Right renal cortex interstitium (tissue), 3 donors: Measurements from ENCODE around the gene ASXL2. TPM values are rescaled to one million over a fixed set of nuclear protein-coding genes. Genes with fewer than 3 reads are reported as not detected.
"Not testable (repeated sequence)": the region's sequence is repeated elsewhere in the genome, so short reads cannot be mapped to it uniquely, and the experiment has no call there.

Source experiments
- DNase-seq, 3 donors: peaks; one replicate each; pipeline ENCODE4 v3.0.0-alpha.2; 2013; ENCODE audit warnings: low read depth in 3 of 3, low spot score in 2 of 3
- polyA plus RNA-seq, 3 donors: library from polyadenylated mRNA; unstranded; fragments of 120-200 nt; gene quantifications; one replicate each; pipeline ENCODE4 v1.2.1, GENCODE V29; 2013; ENCODE audit not compliant: insufficient read length in 3 of 3

Gene ASXL2
- polyA plus RNA-seq, 3 donors = 20.5 to 25.2 (median 23.5) TPM

DNA sequence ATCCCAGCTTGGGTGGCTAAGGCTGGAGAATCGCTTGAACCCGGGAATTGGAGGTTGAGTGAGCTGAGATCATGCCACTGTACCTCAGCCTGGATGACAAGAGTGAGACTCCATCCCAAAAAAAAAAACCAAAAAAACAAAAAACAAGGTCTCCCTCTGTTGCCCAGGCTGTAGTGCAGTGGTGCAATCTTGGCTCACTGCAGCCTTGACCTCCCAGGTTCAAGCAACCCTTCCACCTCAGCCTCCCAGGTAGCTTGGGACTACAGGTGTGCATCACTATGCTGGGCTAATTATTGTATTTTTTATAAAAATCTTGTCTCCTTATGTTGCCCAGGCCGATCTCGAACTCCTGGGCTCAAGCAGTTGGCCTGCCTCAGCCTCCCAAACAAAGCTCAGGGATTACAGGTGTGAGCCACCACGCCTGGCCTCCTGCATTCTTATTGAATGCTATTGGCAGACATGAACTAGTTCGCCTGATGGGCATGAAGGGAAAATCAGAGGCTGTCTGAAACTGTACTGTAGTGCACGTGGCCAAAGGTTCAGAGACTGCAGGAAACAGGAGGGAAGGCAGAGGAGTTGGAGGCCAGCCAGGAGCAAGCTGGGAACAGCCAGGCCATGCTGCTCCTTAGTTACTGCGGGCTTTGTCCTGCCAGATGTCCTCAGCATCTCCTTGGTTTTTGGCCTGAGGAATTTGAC lies 16.0 kb upstream of the ASXL2 start:
- DNase-seq = no peak

DNA sequence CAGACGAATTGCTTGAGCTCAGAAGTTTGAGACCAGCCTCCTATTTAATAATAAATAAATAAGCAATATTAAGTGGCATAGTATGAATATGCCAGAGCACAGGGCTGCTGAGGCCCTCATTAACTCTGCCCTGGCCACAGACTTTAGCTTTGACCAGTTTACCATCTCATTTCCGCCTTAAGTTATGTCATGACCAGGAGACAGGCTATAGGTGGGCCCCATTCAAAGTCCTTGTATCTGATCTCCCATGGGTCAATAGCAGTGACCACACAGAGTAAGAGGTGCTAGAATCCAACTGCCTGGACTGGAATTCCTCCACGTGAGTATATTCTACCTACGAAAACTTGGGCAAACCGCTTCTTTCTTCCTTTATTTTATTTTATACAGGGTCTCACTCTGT lies 13.4 kb upstream of the ASXL2 start:
- DNase-seq = no peak

- DNase-seq = no peak
Observed at GRCh38 chr2:25887624-25888242, 9.4 kb upstream of the ASXL2 start.

GRCh38 chr2:25885933-25886332 lies 7.6 kb upstream of the ASXL2 start:
- no peak for DNase-seq

- no peak for DNase-seq
Observed at GRCh38 chr2:25881764-25882163, 3.5 kb upstream of the ASXL2 start.

DNA sequence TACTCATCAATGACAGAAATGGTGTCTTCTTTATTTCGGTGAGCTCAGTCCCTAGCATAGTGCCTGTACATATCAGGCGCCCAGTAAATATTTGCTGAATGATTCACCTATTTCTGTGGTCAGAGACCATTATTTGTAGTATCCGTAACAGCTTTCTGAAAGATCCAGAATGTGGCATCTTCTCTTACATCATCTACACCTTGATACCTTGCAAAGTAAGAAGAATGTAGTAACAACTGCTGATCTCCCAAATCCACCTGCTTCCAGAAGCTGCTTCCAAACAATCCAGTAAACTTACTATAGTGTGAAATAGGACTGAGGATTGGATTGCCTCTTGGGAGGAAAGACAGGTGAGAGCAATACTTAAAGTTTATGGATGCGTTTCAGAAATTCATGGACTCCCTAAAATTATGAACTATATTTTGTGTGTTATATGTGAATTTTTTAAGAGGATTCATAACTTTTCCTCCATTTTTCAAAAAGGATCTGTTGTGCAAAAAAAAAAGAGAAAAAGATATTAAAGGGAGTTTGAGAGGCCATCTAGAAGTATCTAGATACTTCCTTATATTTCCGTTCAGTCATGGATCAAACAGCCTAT lies 945 bp upstream of the ASXL2 start:
- no peak for DNase-seq

DNA sequence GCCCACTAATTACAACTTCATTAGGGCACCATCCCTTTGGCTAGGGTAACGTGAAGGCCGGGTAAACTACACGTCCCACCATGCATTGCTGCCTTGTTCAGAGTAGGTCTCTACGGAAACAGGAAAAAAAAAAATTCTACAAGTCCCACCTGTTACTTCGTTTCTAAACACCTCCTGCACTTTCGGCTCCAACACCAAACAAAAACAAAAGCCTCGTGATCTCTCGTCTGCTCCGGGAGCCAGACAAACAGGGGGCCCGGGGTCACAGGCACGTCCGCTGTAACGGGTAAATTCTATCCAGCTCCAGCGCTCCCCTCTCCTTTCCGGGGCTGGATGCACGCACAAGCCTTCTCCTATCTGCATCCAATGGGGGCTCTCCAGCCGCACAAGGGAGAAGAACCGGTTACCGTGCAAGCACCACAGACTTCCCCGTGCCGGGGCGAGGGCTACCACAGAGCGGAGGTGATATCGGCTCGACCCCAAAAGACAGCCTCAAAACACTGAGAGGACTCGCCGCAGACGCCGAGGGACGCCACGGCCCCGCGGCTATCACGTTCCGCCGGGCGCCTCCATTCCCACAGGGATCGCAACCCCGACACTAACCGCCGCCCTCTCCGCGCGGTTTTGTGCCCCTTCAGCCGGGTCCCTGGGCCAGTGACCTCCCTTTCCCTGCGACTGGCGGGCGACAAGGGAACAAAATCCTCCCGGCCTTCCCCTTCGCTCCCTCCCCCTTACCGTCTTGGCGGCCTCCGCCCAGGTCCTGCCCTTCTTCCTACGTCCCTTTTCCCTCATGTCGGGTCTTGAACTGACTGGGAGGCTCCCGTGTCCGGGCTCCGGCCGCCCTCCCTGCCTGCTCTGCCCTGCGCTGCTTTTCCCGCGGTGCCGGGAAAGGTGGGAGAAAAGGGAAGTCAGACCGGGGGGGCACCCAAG lies 591 bp downstream of the ASXL2 start:
- DNase-seq = peak in 2 of 3 donors; percentile 31 to 54

DNA sequence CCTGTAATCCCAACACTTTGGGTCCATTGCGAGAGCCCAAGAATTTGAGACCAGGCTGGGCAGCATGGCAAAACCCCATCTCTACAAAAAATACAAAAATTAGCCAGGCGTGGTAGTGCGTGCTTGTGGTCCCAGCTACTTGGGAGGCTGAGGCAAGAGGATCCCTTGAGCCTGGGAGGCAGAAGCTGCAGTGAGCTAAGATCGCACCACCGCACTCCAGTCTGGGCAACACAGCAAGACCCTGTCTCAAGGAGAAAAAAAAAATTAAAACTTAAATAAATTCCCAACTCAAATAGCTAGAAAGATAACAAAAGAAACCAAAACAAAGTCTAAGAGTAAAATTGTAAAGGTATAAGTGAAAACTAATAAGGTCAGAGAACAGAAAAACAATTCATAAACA lies 6.2 kb downstream of the ASXL2 start:
- DNase-seq = no peak

DNA sequence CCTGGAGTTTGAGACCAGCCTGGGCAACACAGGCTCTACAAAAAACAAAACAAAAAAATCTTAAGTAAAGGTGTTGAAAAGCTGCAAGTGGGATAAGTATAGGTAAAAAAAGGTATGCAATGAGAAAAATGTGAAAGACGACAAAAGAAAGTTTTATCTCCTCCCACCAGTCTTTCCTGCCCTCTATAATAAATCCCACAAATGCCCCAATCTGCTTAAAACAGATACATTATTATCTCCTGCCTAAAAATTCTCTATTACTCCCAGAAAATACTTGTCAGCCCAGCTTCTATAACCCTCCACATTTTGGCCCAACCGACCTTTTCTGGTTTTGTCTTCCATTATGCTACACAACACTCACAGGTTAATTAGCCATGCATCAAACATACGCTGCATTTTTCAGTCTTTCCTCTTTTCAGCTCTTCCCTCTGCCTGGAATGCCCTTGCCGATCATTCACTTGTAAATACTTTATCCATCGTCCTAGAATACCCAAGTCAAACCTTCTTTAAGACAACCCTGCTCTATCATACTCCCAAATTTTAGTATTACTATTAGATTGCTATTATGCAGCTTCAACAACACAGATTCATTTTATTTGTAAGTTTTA lies 10.8 kb downstream of the ASXL2 start:
- no peak for DNase-seq

DNA sequence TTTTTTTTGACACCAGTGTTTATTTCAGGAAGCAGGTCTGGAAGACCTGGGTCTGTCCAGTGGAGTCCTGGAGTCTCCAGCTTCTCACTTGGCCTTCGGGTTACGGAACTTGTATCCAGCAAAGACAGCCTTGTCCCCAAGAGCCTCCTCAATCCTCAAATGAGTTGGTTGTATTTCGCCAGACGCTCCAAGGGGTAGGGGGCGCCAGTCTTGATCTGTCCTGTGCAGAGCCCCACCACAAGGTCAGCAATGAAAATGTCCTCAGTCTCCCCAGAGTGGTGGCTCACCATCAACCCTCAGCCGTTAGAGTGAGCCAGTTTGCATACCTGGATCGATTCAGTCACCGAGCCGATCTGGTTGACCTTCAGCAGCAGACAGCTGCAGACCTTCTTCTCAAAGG lies 21.9 kb downstream of the ASXL2 start:
- no peak for DNase-seq

GRCh38 chr2:25855065-25855464 lies 23.2 kb downstream of the ASXL2 start:
- no peak for DNase-seq

- DNase-seq = no peak
Observed at GRCh38 chr2:25854613-25855012, 23.7 kb downstream of the ASXL2 start.

GRCh38 chr2:25853038-25853638 lies 25.1 kb downstream of the ASXL2 start:
- no peak for DNase-seq

GRCh38 chr2:25851740-25852503 lies 26.4 kb downstream of the ASXL2 start:
- peak in 2 of 3 donors; percentile 19 to 20 for DNase-seq

DNA sequence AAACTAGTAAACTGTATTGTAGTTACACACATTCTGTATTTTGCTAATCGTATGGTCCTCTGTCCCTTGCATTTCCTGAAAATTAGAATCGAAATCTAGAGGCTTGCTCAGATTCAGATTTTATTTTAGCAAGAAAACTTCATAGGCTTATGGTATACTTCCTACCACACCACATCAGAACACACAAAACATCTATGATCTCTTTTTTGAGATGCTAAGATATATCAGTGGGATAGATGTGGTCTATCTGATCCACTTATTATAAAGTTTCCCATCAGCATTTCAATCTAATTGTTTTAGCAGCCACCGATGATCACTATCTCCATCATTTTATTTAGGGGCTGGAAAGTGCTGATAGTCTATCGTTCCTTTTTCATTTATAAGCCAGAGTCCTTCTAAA lies 27.9 kb downstream of the ASXL2 start:
- not testable (repeated sequence) for DNase-seq

DNA sequence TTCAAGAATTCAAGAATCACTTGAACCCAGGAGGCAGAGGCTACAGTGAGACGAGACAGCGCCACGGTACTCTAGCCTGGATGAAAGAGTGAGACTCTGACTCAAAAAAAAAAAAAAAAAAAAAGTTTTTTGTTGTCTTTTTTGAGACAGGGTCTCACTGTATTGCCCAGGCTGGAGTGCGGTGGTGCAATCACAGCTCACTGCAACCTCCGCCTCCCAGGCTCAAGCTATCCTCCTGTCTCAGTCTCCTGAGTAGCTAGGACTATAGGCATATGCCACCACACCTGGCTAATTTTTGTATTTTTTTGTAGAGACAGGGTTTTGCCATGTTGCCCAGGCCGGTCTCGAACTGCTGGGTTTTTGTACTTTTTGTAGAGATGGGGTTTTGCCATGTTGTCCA lies 28.9 kb downstream of the ASXL2 start:
- DNase-seq = not testable (repeated sequence)

GRCh38 chr2:25845843-25846505 lies 32.3 kb downstream of the ASXL2 start:
- DNase-seq = no peak

DNA sequence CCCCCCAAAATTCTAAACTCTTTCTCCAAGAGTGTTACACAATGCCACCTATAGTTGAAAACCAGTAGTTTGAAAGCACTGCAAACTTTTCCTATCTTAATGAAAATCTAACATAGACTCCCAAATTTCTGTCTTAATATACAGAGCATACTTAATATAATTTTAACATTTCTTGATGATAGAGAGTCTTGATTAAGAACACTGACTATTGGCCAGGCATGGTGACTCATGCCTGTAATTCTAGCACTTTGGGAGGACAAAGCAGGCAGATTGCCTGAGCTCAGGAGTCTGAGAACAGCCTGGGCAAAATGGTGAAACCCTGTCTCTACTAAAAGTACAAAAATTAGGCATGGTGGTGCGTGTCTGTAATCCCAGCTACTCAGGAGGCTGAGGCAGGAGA lies 34.2 kb downstream of the ASXL2 start:
- no peak for DNase-seq

DNA sequence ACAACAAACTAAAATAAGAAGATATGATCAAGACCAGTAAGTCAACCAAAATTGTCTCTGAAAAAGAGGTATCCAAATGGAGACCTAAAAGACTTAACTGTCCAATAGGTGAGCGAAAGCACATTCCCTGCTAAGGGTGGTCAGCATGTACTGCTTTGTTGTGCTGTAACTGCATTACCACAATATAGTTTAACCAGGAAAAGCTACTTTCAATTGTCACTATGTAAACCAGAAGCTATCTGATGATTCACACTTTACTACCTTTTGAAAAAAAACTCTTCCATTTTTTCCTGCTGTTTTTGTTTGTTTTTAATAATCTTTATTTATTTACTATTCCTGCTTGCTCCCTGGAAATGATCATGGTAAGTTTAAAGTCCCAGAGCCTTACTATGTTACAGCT lies 36.1 kb downstream of the ASXL2 start:
- no peak for DNase-seq
